GM21526 (cell line): ENCODE data around the gene FRMD5.

ENCODE experiments used
- ATAC-seq: cut with Tn5 transposase; IDR thresholded peaks from one replicate; pipeline ENCODE4 v1.9.1; 2021; ENCODE audit warnings: moderate library complexity; ENCODE audit not compliant: unreplicated experiment, low FRiP score

FRMD5 gene

GRCh38 chr15:43987924-43988323 is 207.1 kb downstream of the FRMD5 start:
- ATAC-seq, result no peak

GRCh38 chr15:43985976-43986680 is 208.9 kb downstream of the FRMD5 start:
- ATAC-seq, result no peak

- ATAC-seq, result no peak
These were observed 213.5 kb downstream of the FRMD5 start for GRCh38 chr15:43981576-43981975.

DNA sequence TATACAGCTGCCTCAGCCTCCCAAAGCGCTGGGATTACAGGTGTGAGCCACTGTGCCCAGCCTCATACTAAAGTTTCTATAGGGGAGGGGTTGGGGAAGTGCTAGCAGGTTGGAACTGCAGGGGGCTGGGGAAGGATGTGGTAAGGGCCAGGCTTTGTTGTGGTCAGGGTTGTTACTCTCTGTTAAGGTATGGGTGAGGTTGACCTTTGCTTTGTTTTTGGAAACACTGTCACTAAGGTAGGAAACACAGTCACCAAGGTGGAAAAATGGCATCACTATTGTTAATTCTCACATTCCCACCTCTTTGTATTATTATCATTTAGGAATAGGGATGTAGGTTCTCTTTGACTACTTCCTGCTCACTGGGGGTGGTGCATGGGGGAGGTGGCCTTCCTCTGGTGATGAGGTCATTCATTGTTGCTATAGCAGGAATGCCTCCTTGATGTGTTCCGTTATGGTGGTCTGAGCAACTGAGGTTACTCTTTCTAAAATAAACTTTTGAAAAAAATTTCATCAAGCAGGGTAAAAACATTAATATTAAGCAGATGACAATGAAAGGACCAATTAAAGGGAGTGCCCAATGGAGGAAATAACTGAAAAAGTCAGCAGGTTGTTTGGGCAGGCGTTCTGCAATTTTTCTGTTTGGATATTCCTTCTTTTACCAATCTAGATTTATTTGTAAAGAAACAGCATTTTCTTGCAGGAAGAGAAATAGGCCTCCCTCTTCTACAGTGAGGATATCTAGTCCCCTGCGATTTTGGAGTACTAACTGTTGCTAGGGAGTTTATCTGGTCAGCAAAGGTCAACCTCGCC is 217.8 kb downstream of the FRMD5 start:
- ATAC-seq, result no peak

DNA sequence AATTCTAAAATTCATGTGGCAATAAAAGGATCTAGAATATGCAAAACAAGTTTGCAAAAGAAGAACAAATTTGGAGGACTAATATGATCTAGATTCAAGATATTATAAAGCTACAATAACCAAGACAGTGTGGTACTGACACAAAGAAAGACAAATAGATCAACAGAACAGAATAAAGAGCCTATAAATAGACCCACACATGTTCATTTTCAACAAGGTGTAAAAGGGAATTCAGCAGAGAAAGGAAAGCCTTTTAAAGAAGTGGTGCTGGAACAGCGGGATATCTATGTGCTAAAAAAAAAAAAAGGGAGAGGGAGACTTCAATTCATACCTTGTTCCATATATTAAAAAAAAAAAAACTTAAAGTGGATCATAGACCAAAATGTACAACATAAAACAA is 219.3 kb downstream of the FRMD5 start:
- ATAC-seq, result no peak

DNA sequence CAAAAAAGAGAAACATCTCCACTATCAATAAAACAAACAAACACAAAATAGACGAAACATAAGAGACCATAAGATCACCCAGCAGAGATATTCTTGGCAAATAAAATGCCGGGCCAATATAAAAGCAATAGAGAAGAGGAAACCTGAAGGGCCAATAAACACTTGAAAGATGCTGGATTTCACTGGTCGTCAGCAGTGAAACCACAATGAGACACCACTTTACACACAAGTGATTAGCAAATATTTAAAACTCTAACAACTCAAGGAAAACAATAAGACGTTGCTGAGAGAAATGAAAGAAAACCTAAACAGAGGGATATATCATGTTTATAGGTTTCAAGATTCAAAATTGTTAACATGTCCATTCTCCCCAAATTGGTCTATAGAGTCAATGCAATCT is 219.7 kb downstream of the FRMD5 start:
- no peak for ATAC-seq

DNA sequence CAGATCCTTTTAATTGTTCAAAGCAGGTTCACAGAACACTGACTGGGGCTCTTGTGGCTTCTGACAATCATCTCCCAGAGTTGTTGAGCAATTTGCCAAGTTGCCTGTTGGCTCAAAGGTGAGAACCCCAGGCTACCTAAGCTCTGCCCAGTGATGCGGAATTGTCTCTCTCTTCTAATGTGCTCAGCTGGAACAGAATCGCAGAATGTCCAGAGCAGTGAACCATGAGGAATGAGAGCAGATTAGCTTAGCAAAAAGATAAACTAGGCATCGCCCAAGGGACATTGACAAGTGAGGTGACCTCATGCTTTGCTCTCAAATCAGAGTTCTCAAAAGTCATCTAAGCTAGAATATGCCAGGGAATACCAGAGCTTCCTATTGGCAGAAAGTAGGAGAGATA is 220.2 kb downstream of the FRMD5 start:
- ATAC-seq, result no peak

DNA sequence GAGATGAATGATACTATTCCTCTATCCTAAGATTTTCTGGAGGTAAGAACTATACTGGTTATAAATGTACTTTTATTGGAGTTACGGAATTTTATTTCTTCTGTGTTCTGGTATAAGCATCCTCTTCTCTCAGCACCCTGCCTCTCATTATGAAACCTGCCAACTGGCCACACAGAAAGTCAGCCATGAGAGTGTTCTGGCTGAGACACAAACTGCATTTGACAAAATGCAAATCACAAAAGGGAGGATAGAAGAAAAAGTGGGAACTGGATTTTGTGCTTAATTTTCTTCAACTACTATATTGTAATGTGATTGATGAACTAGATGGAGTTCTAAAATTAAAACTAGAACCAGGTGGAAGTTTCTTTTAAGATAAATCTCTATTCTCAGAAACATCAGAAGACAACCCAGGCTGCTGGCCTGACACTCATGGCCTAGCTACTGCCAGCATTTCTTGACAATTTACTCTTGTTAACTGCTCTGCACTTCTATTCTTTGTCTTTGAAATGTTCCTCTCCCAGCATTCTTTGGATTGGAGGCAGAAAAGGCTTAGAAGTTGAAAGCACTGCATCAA is 225.2 kb downstream of the FRMD5 start:
- ATAC-seq, result no peak

GRCh38 chr15:43968551-43968950 is 226.5 kb downstream of the FRMD5 start:
- no peak for ATAC-seq

- ATAC-seq, result no peak
These were observed 228.4 kb downstream of the FRMD5 start for GRCh38 chr15:43966646-43967045.

- ATAC-seq, result no peak
These were observed 236.2 kb downstream of the FRMD5 start for GRCh38 chr15:43958861-43959330.

DNA sequence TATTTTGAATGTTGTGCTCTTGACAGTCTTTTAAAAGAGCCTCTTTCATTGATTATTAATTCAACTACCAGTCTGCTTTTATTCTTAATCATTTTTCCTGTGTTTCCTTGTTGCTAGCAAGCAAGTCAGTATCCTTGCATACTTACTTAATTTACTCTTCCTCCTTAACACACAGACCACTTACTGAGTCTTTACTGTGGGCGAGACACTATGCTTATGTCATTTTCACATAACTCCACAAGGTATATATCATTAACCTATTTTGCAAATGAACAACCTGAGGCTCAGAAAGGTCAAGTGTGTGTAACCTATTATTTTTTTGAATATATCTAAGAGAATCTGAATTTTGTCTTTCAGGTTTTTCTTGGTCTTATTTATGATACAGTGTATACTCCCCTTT is 237.3 kb downstream of the FRMD5 start:
- no peak for ATAC-seq

GRCh38 chr15:43955140-43955539 is 239.9 kb downstream of the FRMD5 start:
- ATAC-seq, result no peak

GRCh38 chr15:43954181-43954621 is 240.9 kb downstream of the FRMD5 start:
- ATAC-seq, result no peak

DNA sequence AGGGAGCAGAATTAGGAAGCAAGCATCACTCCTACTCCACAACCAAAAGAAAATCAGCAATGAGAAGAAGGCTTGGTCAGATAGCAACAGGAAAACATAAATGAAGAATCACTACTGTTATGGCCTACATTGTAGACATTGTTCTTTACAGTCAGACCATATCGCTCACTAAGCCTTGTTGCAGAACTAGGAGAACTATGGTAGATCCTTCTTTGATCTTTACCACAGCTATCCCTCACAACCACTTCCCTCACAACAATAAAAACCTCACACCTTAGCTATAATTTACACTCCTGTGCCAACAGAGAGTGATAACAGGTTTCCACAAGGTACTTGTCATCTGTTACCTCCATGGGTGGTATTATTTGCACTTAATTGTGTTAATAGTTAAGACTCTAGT is 241.7 kb downstream of the FRMD5 start:
- no peak for ATAC-seq

DNA sequence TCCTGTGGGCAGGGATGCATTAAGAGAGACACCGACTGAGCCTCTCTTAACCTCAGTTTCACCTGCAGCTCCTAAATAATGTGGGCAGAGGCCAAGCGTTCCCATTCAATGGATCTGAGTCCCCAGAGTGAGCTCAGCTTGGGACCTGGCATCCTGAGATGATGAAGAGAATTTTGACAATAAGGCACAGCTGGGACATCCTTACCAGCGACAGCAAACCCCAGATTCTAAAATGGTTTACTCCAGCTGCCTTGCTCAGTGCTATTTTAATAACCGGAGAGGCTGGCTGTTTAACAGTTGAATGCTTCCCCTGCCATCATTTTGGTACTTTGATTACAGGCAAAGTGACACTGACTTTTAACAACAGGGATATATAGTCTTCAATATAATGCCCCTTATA is 244.5 kb downstream of the FRMD5 start:
- ATAC-seq, result no peak

- peak; percentile 78 for ATAC-seq
These were observed 246.3 kb downstream of the FRMD5 start for GRCh38 chr15:43948691-43949325.

GRCh38 chr15:43943511-43943910 is 251.6 kb downstream of the FRMD5 start:
- no peak for ATAC-seq

- ATAC-seq, result no peak
These were observed 252.9 kb downstream of the FRMD5 start for GRCh38 chr15:43942194-43942593.

GRCh38 chr15:43941555-43941954 is 253.5 kb downstream of the FRMD5 start:
- ATAC-seq, result peak; percentile 52

GRCh38 chr15:43941071-43941470 is 254.0 kb downstream of the FRMD5 start:
- no peak for ATAC-seq
